Measurements from ENCODE around the gene WIF1.

WIF1 gene

DNA sequence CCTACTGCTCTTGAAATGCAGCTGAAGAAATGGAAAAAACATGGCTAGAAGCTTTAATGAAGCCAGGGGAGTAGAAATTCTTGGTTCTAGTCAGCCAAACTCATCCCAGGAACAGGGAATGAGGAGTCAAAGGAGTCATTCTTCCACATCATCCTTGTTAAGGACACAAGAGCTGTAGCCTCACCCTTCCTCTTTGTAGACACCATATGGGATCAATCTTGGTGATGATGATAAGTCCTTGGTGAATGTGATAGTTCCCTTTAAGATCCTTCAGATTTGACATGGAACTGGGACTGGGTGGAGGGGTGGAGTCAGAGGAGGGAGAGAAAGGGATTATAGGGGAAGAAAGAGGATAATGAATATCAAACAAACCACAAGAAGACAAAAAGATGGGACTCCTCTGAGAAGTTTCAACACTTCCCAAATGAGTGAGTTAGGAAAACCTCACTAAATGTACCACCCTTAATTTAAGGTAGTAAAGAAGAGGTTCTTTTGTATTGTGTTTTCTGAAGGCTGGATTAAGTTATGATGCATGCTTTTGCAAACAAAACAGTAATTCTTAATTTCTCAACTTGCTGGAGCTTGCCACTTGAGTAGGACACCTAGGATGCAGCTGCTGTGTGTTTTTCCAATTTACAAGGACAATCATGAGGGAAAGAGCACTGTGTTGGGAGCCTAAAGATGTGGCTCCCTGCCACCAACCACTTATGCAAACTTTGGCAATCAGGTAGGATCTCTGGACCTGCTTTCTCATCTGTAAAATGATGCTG, 104.0 kb downstream of the WIF1 start:
- ChIA-PET CTCF (interaction anchor here (0.7 kb wide), 3 partner anchors 468 to 547 kb away, joined by 3 to 4 read pairs (median 4); no protein-coding TSS in a partner anchor), POLR2A (no interaction called here)
- Histone ChIP-seq H3K4me1 (ENCODE audit: control insufficient read depth, insufficient read depth, low read length) (no peaks in the 10 kb centered on the region), H3K9me3 (ENCODE audit: control insufficient read depth, insufficient read depth, low read depth, low read length) (no peaks in the 10 kb centered on the region), H3K27ac (ENCODE audit: extremely low read depth, low read depth, low read length) (no peak overlapping the region), H3K36me3 (ENCODE audit: control insufficient read depth in 2 of 2, insufficient read depth in 1 of 2, low read length in 2 of 2) (no peaks in the 10 kb centered on the region), H3K4me3 (ENCODE audit: low read depth, low read length) (no peak overlapping the region)
- TF ChIP-seq SP2 (tag by site-specific recombination; IDR thresholded peaks at IDR 0.05) (no peak), ZNF623 (tag by site-specific recombination; IDR thresholded peaks at IDR 0.05) (no peak), ZNF473 (tag by site-specific recombination; IDR thresholded peaks at IDR 0.05) (no peak), ZNF501 (tag by site-specific recombination; IDR thresholded peaks at IDR 0.05) (no peak), ZNF2 (tag by site-specific recombination; IDR thresholded peaks at IDR 0.05) (no peak), ZNF596 (tag by site-specific recombination; IDR thresholded peaks at IDR 0.05) (no peak), ZNF404 (tag by site-specific recombination; IDR thresholded peaks at IDR 0.05) (no peak)
- TF ChIP-seq, protein P1, sequence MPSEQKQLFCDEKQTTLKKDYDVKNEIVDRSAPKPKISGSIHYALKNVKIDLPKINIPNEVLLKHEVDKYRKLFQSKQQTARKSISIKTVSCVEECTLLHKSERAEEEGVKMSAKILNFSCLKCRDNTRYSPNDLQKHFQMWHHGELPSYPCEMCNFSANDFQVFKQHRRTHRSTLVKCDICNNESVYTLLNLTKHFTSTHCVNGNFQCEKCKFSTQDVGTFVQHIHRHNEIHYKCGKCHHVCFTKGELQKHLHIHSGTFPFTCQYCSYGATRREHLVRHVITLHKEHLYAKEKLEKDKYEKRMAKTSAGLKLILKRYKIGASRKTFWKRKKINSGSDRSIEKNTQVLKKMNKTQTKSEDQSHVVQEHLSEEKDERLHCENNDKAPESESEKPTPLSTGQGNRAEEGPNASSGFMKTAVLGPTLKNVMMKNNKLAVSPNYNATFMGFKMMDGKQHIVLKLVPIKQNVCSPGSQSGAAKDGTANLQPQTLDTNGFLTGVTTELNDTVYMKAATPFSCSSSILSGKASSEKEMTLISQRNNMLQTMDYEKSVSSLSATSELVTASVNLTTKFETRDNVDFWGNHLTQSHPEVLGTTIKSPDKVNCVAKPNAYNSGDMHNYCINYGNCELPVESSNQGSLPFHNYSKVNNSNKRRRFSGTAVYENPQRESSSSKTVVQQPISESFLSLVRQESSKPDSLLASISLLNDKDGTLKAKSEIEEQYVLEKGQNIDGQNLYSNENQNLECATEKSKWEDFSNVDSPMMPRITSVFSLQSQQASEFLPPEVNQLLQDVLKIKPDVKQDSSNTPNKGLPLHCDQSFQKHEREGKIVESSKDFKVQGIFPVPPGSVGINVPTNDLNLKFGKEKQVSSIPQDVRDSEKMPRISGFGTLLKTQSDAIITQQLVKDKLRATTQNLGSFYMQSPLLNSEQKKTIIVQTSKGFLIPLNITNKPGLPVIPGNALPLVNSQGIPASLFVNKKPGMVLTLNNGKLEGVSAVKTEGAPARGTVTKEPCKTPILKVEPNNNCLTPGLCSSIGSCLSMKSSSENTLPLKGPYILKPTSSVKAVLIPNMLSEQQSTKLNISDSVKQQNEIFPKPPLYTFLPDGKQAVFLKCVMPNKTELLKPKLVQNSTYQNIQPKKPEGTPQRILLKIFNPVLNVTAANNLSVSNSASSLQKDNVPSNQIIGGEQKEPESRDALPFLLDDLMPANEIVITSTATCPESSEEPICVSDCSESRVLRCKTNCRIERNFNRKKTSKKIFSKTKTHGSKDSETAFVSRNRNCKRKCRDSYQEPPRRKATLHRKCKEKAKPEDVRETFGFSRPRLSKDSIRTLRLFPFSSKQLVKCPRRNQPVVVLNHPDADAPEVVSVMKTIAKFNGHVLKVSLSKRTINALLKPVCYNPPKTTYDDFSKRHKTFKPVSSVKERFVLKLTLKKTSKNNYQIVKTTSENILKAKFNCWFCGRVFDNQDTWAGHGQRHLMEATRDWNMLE (tag by site-specific recombination; conservative IDR thresholded peaks at IDR 0.05; ENCODE audit: low read depth), result no peak
- TF ChIP-seq, protein P2, sequence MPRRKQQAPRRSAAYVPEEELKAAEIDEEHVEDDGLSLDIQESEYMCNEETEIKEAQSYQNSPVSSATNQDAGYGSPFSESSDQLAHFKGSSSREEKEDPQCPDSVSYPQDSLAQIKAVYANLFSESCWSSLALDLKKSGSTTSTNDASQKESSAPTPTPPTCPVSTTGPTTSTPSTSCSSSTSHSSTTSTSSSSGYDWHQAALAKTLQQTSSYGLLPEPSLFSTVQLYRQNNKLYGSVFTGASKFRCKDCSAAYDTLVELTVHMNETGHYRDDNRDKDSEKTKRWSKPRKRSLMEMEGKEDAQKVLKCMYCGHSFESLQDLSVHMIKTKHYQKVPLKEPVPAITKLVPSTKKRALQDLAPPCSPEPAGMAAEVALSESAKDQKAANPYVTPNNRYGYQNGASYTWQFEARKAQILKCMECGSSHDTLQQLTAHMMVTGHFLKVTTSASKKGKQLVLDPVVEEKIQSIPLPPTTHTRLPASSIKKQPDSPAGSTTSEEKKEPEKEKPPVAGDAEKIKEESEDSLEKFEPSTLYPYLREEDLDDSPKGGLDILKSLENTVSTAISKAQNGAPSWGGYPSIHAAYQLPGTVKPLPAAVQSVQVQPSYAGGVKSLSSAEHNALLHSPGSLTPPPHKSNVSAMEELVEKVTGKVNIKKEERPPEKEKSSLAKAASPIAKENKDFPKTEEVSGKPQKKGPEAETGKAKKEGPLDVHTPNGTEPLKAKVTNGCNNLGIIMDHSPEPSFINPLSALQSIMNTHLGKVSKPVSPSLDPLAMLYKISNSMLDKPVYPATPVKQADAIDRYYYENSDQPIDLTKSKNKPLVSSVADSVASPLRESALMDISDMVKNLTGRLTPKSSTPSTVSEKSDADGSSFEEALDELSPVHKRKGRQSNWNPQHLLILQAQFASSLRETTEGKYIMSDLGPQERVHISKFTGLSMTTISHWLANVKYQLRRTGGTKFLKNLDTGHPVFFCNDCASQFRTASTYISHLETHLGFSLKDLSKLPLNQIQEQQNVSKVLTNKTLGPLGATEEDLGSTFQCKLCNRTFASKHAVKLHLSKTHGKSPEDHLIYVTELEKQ (tag by site-specific recombination; IDR thresholded peaks at IDR 0.05; ENCODE audit: borderline replicate concordance), result no peak
- TF ChIP-seq, protein P3, sequence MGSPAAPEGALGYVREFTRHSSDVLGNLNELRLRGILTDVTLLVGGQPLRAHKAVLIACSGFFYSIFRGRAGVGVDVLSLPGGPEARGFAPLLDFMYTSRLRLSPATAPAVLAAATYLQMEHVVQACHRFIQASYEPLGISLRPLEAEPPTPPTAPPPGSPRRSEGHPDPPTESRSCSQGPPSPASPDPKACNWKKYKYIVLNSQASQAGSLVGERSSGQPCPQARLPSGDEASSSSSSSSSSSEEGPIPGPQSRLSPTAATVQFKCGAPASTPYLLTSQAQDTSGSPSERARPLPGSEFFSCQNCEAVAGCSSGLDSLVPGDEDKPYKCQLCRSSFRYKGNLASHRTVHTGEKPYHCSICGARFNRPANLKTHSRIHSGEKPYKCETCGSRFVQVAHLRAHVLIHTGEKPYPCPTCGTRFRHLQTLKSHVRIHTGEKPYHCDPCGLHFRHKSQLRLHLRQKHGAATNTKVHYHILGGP (tag by site-specific recombination; IDR thresholded peaks at IDR 0.05), result no peak
- TF ChIP-seq, protein P4, sequence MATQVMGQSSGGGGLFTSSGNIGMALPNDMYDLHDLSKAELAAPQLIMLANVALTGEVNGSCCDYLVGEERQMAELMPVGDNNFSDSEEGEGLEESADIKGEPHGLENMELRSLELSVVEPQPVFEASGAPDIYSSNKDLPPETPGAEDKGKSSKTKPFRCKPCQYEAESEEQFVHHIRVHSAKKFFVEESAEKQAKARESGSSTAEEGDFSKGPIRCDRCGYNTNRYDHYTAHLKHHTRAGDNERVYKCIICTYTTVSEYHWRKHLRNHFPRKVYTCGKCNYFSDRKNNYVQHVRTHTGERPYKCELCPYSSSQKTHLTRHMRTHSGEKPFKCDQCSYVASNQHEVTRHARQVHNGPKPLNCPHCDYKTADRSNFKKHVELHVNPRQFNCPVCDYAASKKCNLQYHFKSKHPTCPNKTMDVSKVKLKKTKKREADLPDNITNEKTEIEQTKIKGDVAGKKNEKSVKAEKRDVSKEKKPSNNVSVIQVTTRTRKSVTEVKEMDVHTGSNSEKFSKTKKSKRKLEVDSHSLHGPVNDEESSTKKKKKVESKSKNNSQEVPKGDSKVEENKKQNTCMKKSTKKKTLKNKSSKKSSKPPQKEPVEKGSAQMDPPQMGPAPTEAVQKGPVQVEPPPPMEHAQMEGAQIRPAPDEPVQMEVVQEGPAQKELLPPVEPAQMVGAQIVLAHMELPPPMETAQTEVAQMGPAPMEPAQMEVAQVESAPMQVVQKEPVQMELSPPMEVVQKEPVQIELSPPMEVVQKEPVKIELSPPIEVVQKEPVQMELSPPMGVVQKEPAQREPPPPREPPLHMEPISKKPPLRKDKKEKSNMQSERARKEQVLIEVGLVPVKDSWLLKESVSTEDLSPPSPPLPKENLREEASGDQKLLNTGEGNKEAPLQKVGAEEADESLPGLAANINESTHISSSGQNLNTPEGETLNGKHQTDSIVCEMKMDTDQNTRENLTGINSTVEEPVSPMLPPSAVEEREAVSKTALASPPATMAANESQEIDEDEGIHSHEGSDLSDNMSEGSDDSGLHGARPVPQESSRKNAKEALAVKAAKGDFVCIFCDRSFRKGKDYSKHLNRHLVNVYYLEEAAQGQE (tag by site-specific recombination; IDR thresholded peaks at IDR 0.05), result no peak
- TF ChIP-seq, protein P5, sequence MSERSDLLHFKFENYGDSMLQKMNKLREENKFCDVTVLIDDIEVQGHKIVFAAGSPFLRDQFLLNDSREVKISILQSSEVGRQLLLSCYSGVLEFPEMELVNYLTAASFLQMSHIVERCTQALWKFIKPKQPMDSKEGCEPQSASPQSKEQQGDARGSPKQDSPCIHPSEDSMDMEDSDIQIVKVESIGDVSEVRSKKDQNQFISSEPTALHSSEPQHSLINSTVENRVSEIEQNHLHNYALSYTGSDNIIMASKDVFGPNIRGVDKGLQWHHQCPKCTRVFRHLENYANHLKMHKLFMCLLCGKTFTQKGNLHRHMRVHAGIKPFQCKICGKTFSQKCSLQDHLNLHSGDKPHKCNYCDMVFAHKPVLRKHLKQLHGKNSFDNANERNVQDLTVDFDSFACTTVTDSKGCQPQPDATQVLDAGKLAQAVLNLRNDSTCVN (tag by site-specific recombination; optimal IDR thresholded peaks at IDR 0.05), result no peak

Data from HEK293 (cell line).